GM12878 (cell line): ENCODE measurements around the gene YARS1. TPM values are rescaled to one million over a fixed set of nuclear protein-coding genes. Genes with fewer than 3 reads are reported as not detected.
A peak's percentile ranks its signal among the peaks of the same experiment; 100 is the strongest.

Experiments
- ATAC-seq: fragments of 200-7000 bp; cut with Tn5 transposase; 3 replicates; pipeline ENCODE4 v1.9.1; 2020; ENCODE audit warnings: mild to moderate bottlenecking, moderate library complexity
- BruUV-seq: library from RNA; stranded (reverse); fragments of 400-500 nt; replicated peaks from 2 replicates; lab custom pipeline; 2021; lab: Mats Ljungman, UMichigan
- CTCF ChIA-PET: fragments of 300-600 bp; sonication (Branson Sonifier 250); formaldehyde crosslinking; extraction: SDS; loops from one replicate; lab custom pipeline; 2021; ENCODE audit warnings: inconsistent platforms; lab: Yijun Ruan, JAX
- POLR2A ChIA-PET: fragments of 350-600 bp; formaldehyde crosslinking; extraction: SDS; loops from one replicate; lab custom pipeline; 2021; ENCODE audit warnings: inconsistent platforms; lab: Charles Lee
- RAD21 ChIA-PET: fragments of 300-600 bp; sonication (Branson Sonifier 250); formaldehyde crosslinking; loops from one replicate; lab custom pipeline; 2023; ENCODE audit warnings: antibody characterized with exemption; ENCODE audit not compliant: unreplicated experiment; lab: Charles Lee
- SMC1A ChIA-PET: fragments of 300-600 bp; sonication (Branson Sonifier 250); formaldehyde crosslinking; loops from one replicate; lab custom pipeline; 2023; ENCODE audit not compliant: unreplicated experiment, uncharacterized antibody; lab: Charles Lee
- DNase-seq: peaks from one replicate; pipeline ENCODE4 v3.0.0-alpha.2; 2011; ENCODE audit warnings: low read depth, low spot score
- FAIRE-seq: peaks from 3 replicates; lab custom pipeline; 2011; peaks lifted over from hg19 to GRCh38; lab: Jason Lieb, UNC
- H2AFZ ChIP-seq: 2 replicates; pipeline ENCODE4 v1.6.0; 2011; ENCODE audit warnings: low read depth, low read length, control low read depth; ENCODE audit not compliant: control insufficient read depth
- H3K27ac ChIP-seq: 2 replicates; pipeline ENCODE4 v1.5.1; 2011; ENCODE audit warnings: control low read depth; ENCODE audit not compliant: control insufficient read depth, insufficient read depth
- H3K27me3 ChIP-seq, 2 experiments: replicated peaks in 1 of 2; 2 replicates each; pipeline versions ENCODE4 v1.6.0 to v1.6.1; 2011; ENCODE audit warnings: low read length in 1 of 2; ENCODE audit not compliant: control insufficient read depth in 2 of 2, insufficient read depth in 2 of 2
- H3K36me3 ChIP-seq, 2 experiments: 2 replicates each; pipeline ENCODE4 v1.5.1; 2011; ENCODE audit warnings: low read length in 1 of 2; ENCODE audit not compliant: control insufficient read depth in 2 of 2, insufficient read depth in 2 of 2
- H3K4me1 ChIP-seq: 2 replicates; pipeline ENCODE4 v1.6.1; 2011; ENCODE audit warnings: mild to moderate bottlenecking, low read length, moderate library complexity, mixed read lengths; ENCODE audit not compliant: control insufficient read depth, insufficient read depth
- H3K4me2 ChIP-seq: 2 replicates; pipeline ENCODE4 v1.6.0; 2011; ENCODE audit warnings: control low read depth; ENCODE audit not compliant: control insufficient read depth, insufficient read depth
- H3K4me3 ChIP-seq: fragments of 200-600 bp; sonication (generic); 2 replicates; pipeline ENCODE4 v1.5.1; 2016
- H3K79me2 ChIP-seq: 2 replicates; pipeline ENCODE4 v1.6.0; 2011; ENCODE audit warnings: low read length; ENCODE audit not compliant: control insufficient read depth, insufficient read depth
- H3K9ac ChIP-seq: 2 replicates; pipeline ENCODE4 v1.8.0; 2011; ENCODE audit warnings: low read length, control low read depth, mixed read lengths; ENCODE audit not compliant: control insufficient read depth, insufficient read depth
- H3K9me3 ChIP-seq: replicated peaks from 3 replicates; pipeline ENCODE4 v1.5.1; 2011; ENCODE audit warnings: mild to moderate bottlenecking, low read length; ENCODE audit not compliant: control insufficient read depth, insufficient read depth
- H4K20me1 ChIP-seq: 2 replicates; pipeline ENCODE4 v1.6.0; 2011; ENCODE audit not compliant: control insufficient read depth, insufficient read depth
- BHLHE40 ChIP-seq, 2 experiments: fragments of 450-650 bp in 1 of 2; IDR thresholded peaks; 2 replicates each; pipeline ENCODE4 v1.6.1; 2011 to 2017; ENCODE audit warnings: low read depth in 2 of 2, borderline replicate concordance in 1 of 2, improper control_type of control experiment in 1 of 2, low read length in 1 of 2, mild to moderate bottlenecking in 1 of 2
- EP300 ChIP-seq, 2 experiments: fragments of 150-350 bp in 1 of 2; IDR thresholded peaks; 2 replicates each; pipeline ENCODE4 v1.6.1; 2011 to 2012; ENCODE audit warnings: low read depth in 2 of 2, low read length in 2 of 2, borderline replicate concordance in 1 of 2, improper control_type of control experiment in 1 of 2, inconsistent platforms in 1 of 2; ENCODE audit not compliant: control insufficient read depth in 1 of 2
- EZH2 ChIP-seq: IDR thresholded peaks from 2 replicates; pipeline ENCODE4 v1.6.1; 2012; ENCODE audit warnings: low read depth, mild to moderate bottlenecking, control low read depth, inconsistent platforms, low read length, borderline replicate concordance; ENCODE audit not compliant: control insufficient read depth
- GABPA ChIP-seq: IDR thresholded peaks from 2 replicates; pipeline ENCODE4 v1.6.1; 2014; ENCODE audit warnings: antibody characterized with exemption, low read depth, mild to moderate bottlenecking, inconsistent platforms
- LARP7 ChIP-seq: fragments of 450-650 bp; IDR thresholded peaks from 2 replicates; pipeline ENCODE4 v1.6.1; 2017; ENCODE audit warnings: mild to moderate bottlenecking
- MEF2A ChIP-seq: IDR thresholded peaks from 2 replicates; pipeline ENCODE4 v1.6.1; 2011; ENCODE audit warnings: low read depth, mild to moderate bottlenecking, low read length, moderate library complexity; ENCODE audit not compliant: insufficient read depth
- MEF2B ChIP-seq: fragments of 450-650 bp; IDR thresholded peaks from 2 replicates; pipeline ENCODE4 v1.6.1; 2018; ENCODE audit warnings: mild to moderate bottlenecking, moderate library complexity; ENCODE audit not compliant: partially characterized antibody, poor library complexity, severe bottlenecking
- MTA3 ChIP-seq: IDR thresholded peaks from 2 replicates; pipeline ENCODE4 v1.6.1; 2012; ENCODE audit warnings: low read length, inconsistent platforms, borderline replicate concordance
- POLR2AphosphoS5 ChIP-seq: IDR thresholded peaks from 2 replicates; pipeline ENCODE4 v1.6.1; 2011; ENCODE audit warnings: mild to moderate bottlenecking, low read length, inconsistent platforms
- POU2F2 ChIP-seq: IDR thresholded peaks from 3 replicates; pipeline ENCODE4 v1.6.1; 2011; ENCODE audit warnings: low read depth, mild to moderate bottlenecking, low read length, borderline replicate concordance
- RCOR1 ChIP-seq: conservative IDR thresholded peaks from 2 replicates; pipeline ENCODE4 v1.6.1; 2012; ENCODE audit warnings: low read depth, low read length, improper control_type of control experiment
- RUNX3 ChIP-seq: IDR thresholded peaks from 2 replicates; pipeline ENCODE4 v1.6.1; 2012; ENCODE audit warnings: low read length, inconsistent platforms
- SMAD5 ChIP-seq: IDR thresholded peaks from 2 replicates; pipeline ENCODE4 v1.6.1; 2016; ENCODE audit warnings: antibody characterized with exemption, low read depth
- SMARCA5 ChIP-seq: fragments of 450-650 bp; IDR thresholded peaks from 2 replicates; pipeline ENCODE4 v1.6.1; 2017; ENCODE audit warnings: mild to moderate bottlenecking
- SMC3 ChIP-seq: IDR thresholded peaks from 2 replicates; pipeline ENCODE4 v1.6.1; 2011; ENCODE audit warnings: low read length, improper control_type of control experiment, borderline replicate concordance
- SPI1 ChIP-seq: IDR thresholded peaks from 2 replicates; pipeline ENCODE4 v1.6.1; 2011; ENCODE audit warnings: low read depth, mild to moderate bottlenecking, low read length, moderate library complexity, borderline replicate concordance; ENCODE audit not compliant: insufficient read depth
- SRF ChIP-seq, 2 experiments: IDR thresholded peaks; 2 replicates each; pipeline ENCODE4 v1.6.1; 2011; ENCODE audit warnings: low read depth in 2 of 2, low read length in 2 of 2, mild to moderate bottlenecking in 1 of 2, moderate library complexity in 1 of 2
- STAT3 ChIP-seq: IDR thresholded peaks from 2 replicates; pipeline ENCODE4 v1.6.1; 2011; ENCODE audit warnings: low read depth, low read length, improper control_type of control experiment
- TBL1XR1 ChIP-seq: IDR thresholded peaks from 2 replicates; pipeline ENCODE4 v1.6.1; 2012; ENCODE audit warnings: low read depth, low read length, improper control_type of control experiment
- ZBED1 ChIP-seq: IDR thresholded peaks from 2 replicates; pipeline ENCODE4 v1.6.1; 2016; ENCODE audit warnings: borderline replicate concordance
- ZSCAN29 ChIP-seq: fragments of 450-650 bp; IDR thresholded peaks from 2 replicates; pipeline ENCODE4 v1.6.1; 2017; ENCODE audit warnings: mild to moderate bottlenecking, moderate library complexity
- WGBS: methylation state at CpG from one replicate; pipeline ENCODE4 v1.1.6; 2016; ENCODE audit warnings: low lambda C conversion rate; ENCODE audit not compliant: insufficient replicate concordance, insufficient coverage; ENCODE audit errors: missing lambda C conversion rate; 5-methylcytosine and 5-hydroxymethylcytosine counted together
- in situ Hi-C: fragments of 300-500 bp; cut with MboI; formaldehyde crosslinking; loops from 9 replicates; pipeline ENCODE4 v1.14.3; 2018; ENCODE audit warnings: mixed read lengths
- intact Hi-C: fragments of 100-400 bp; cut with micrococcal nuclease; formaldehyde crosslinking; loops from one replicate; pipeline ENCODE4 v1.14.2; 2022; ENCODE audit not compliant: unreplicated experiment
- polyA plus RNA-seq, 11 experiments: library from polyadenylated mRNA; depleted of rRNA in 4 of 11; unstranded in 6 of 11; stranded (reverse) in 5 of 11; fragments of >200 nt; fragmentation: Nextera tagmentation in 4 of 11; fragmentation: Illumina TruSeq in 1 of 11; extraction: Ambion mirVana in 4 of 11; extraction: Trizol in 1 of 11; gene quantifications; 1 replicate in 1 of 11; 2 replicates in 10 of 11; pipeline versions ENCODE4 v1.2.1 to v1.2.3, GENCODE V29; 2011 to 2016; ENCODE audit warnings: inconsistent platforms in 2 of 11, missing spikeins in 2 of 11, low read depth in 1 of 11
- total RNA-seq, 4 experiments: library from RNA; depleted of rRNA in 3 of 4; stranded (reverse); fragments of >200 nt in 3 of 4; fragmentation: Illumina TruSeq in 1 of 4; extraction: Trizol in 1 of 4; gene quantifications; 2 replicates each; pipeline versions ENCODE4 v1.2.1 to v1.2.3, GENCODE V29; 2013 to 2021
- TF ChIP-seq, protein P1 (sequence below): IDR thresholded peaks from 2 replicates; pipeline ENCODE4 v1.6.1; 2011; ENCODE audit warnings: mild to moderate bottlenecking, low read depth, low read length, moderate library complexity; ENCODE audit not compliant: insufficient replicate concordance

The YARS1 gene
- total and polyA plus RNA-seq, 10 of the 15 experiments (the other 5 are each of a cell fraction or from before 2014, with no cell fraction given) = 39.9 to 202 (median 136) TPM

DNA sequence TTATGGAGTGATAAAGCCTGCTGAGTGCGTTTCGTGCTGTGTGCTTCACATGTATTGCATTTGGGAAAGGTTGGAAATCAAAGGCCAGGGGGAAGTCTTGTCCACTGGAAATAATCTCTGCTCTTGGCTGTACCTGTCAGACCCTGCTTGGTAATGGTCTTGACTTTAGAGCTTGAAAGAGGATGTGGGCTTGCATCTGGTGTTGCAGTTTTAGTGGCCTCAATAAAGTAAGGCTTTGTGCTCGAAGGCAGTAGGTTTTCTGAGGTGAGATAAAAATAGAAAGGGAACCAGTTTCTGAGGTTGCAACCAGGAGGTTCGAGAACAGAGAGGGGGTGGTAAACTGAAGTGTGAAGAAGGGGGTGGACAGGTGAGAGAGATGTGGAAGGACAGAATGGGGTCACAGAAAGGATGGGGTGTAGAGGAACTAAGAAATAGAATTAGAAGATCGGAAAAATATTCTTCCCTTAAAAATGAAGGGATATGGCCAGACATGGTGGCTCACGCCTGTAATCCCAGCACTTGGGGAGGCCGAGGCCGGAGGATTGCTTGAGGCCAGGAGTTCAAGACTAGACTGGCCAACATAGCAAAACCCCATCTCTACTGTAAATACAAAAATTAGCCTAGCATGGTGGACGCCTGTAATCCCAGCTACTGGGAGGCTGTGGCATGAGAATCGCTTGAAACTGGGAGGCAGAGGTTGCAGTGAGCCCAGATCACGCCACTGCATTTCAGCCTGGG is 1.8 kb upstream of the YARS1 start:
- no TSS peak for BruUV-seq
- DNase-seq = peak; percentile 96
- H3K9ac ChIP-seq = peak overlapping the region; percentile 100
- peaks cover 27% of the 10 kb centered on the region for H3K4me1 ChIP-seq
- no peaks in the 10 kb centered on the region for H3K27me3 ChIP-seq
- intact Hi-C loops (loop anchor here (5.0 kb wide), 1 partner anchor 53 kb away; the partner anchor contains the start of gene FNDC5), in situ Hi-C loops (no loop called here)
- peak overlapping the region; percentile 71 for H3K4me3 ChIP-seq
- RAD21 ChIA-PET = interaction anchor here (1.0 kb wide), 1 partner anchor 107 kb away, joined by 3 read pairs; no protein-coding TSS in a partner anchor
- CTCF ChIA-PET = interaction anchor here (0.9 to 1.5 kb wide), 4 partner anchors 25 to 199 kb away, joined by 3 to 7 read pairs (median 4); no protein-coding TSS in a partner anchor
- no peak overlapping the region; the same call in 1 of the 2 replicates for H2AFZ ChIP-seq
- peak; percentile 70 for ATAC-seq
- H4K20me1 ChIP-seq = no peaks in the 10 kb centered on the region; the same call in 1 of the 2 replicates
- POLR2A ChIA-PET = interaction anchor here (0.7 to 2.1 kb wide), 7 partner anchors 29 to 527 kb away, joined by 3 to 7 read pairs (median 5); partner anchors contain the start of genes HDAC1, RBBP4 and ZBTB8OS
- SMC1A ChIA-PET = interaction anchor here (1.0 to 1.4 kb wide), 3 partner anchors 10 to 107 kb away, joined by 4 to 6 read pairs (median 4); no protein-coding TSS in a partner anchor
- H3K79me2 ChIP-seq = peaks cover 91% of the 10 kb centered on the region
- under 1% methylated on average over 11 of the region's 11 CpGs for whole genome bisulfite sequencing
- H3K9me3 ChIP-seq = no peaks in the 10 kb centered on the region; the same call in 1 of the 3 replicates
- H3K36me3 ChIP-seq = no peaks in the 10 kb centered on the region; a peak in 1 of 4 replicates
- peak overlapping the region; percentile 100 for H3K27ac ChIP-seq
- peak overlapping the region; percentile 99 for H3K4me2 ChIP-seq
- FAIRE-seq = peak; percentile 99
- TF ChIP-seq SPI1 (peak; percentile 93), POU2F2 (peak; percentile 83), SMC3 (peak; percentile 14; the same call in 1 of the 2 replicates), BHLHE40 (IDR thresholded peaks at IDR 0.05; ENCODE audit: borderline replicate concordance in 1 of 2, low read depth in 2 of 2, low read length in 1 of 2) (peak; percentile 67 to 71; a peak in 3 of 4 replicates), SRF (IDR thresholded peaks at IDR 0.05; ENCODE audit: low read depth in 2 of 2, low read length in 2 of 2) (no peak), MTA3 (peak; percentile 90), LARP7 (no peak), EZH2 (peak; percentile 69; the same call in 1 of the 2 replicates), MEF2A (peak; percentile 99), POLR2AphosphoS5 (peak; percentile 97), GABPA (0 out of 2 replicates have a peak, but pooled peaks have one; percentile 56), ZBED1 (peak; percentile 88), EP300 (IDR thresholded peaks at IDR 0.05; ENCODE audit: borderline replicate concordance in 1 of 2, control insufficient read depth in 1 of 2, low read depth in 2 of 2, low read length in 2 of 2) (peak; percentile 96), SMARCA5 (peak; percentile 79), TBL1XR1 (peak; percentile 97), SMAD5 (peak; percentile 96), MEF2B (peak; percentile 98), RCOR1 (peak; percentile 80), RUNX3 (peak; percentile 97), STAT3 (no peak), ZSCAN29 (0 out of 2 replicates have a peak, but pooled peaks have one; percentile 0)
- TF ChIP-seq, protein P1, sequence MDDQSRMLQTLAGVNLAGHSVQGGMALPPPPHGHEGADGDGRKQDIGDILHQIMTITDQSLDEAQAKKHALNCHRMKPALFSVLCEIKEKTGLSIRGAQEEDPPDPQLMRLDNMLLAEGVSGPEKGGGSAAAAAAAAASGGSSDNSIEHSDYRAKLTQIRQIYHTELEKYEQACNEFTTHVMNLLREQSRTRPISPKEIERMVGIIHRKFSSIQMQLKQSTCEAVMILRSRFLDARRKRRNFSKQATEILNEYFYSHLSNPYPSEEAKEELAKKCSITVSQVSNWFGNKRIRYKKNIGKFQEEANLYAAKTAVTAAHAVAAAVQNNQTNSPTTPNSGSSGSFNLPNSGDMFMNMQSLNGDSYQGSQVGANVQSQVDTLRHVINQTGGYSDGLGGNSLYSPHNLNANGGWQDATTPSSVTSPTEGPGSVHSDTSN = no peak
